AG04450 (cell line): ENCODE data around the gene KRT76. TPM values are rescaled to one million over a fixed set of nuclear protein-coding genes. Genes with fewer than 3 reads are reported as not detected.

Source experiments
- CTCF ChIA-PET: fragments of 300-600, 350-600 bp; formaldehyde crosslinking; extraction: SDS; loops from one replicate; lab custom pipeline; 2022; ENCODE audit warnings: antibody characterized with exemption, inconsistent platforms; lab: Charles Lee
- POLR2A ChIA-PET: fragments of 350-600 bp; formaldehyde crosslinking; extraction: SDS; loops from one replicate; lab custom pipeline; 2021; ENCODE audit warnings: antibody characterized with exemption, inconsistent platforms; lab: Yijun Ruan, JAX
- DNase-seq: peaks from one replicate; pipeline ENCODE4 v3.0.0-alpha.2; 2011; ENCODE audit warnings: low read depth, low spot score
- H3K27ac ChIP-seq: one replicate; pipeline ENCODE4 v1.5.1; 2012; ENCODE audit warnings: low read depth, low read length, control low read depth
- H3K27me3 ChIP-seq: one replicate; pipeline ENCODE4 v1.6.0; 2012; ENCODE audit warnings: low read length; ENCODE audit not compliant: control insufficient read depth, insufficient read depth
- H3K4me3 ChIP-seq: 2 replicates; pipeline ENCODE4 v1.5.1; 2011; ENCODE audit warnings: mild to moderate bottlenecking, low read depth, low read length, control low read depth
- H3K9me3 ChIP-seq: 2 replicates; pipeline ENCODE4 v1.5.1; 2012; ENCODE audit warnings: low read length; ENCODE audit not compliant: control insufficient read depth, insufficient read depth
- CTCF ChIP-seq: IDR thresholded peaks from 2 replicates; pipeline ENCODE4 v1.5.1; 2011; ENCODE audit warnings: low read depth, low read length, control low read depth, inconsistent platforms
- polyA plus RNA-seq: library from polyadenylated mRNA; depleted of rRNA; stranded (reverse); fragments of >200 nt; gene quantifications from 2 replicates; pipeline ENCODE4 v1.2.3, GENCODE V29; 2011

Gene KRT76
- polyA plus RNA-seq, 1 experiment: not detected

- ChIA-PET POLR2A (no interaction called here), CTCF (interaction anchor here (0.6 kb wide), 1 partner anchor 236 kb away, joined by 4 read pairs; no protein-coding TSS in a partner anchor)
- no peak for TF ChIP-seq CTCF
- Histone ChIP-seq H3K27me3 (peaks cover 19% of the 10 kb centered on the region), H3K4me3 (no peak overlapping the region), H3K9me3 (no peaks in the 10 kb centered on the region), H3K27ac (no peak overlapping the region)
- DNase-seq: no peak
Observed at GRCh38 chr12:52776435-52776834, 710 bp downstream of the KRT76 start.

GRCh38 chr12:52774629-52775250 lies 2.4 kb downstream of the KRT76 start:
- TF ChIP-seq CTCF: no peak
- H3K27me3 ChIP-seq: peaks cover 16% of the 10 kb centered on the region
- no peaks in the 10 kb centered on the region for H3K9me3 ChIP-seq
- no peak overlapping the region for H3K4me3 ChIP-seq
- POLR2A ChIA-PET: no interaction called here
- DNase-seq: no peak
- CTCF ChIA-PET: no interaction called here
- no peak overlapping the region for H3K27ac ChIP-seq

GRCh38 chr12:52772772-52773171 lies 4.4 kb downstream of the KRT76 start:
- DNase-seq: no peak
- no peak overlapping the region for H3K27ac ChIP-seq
- peaks cover 16% of the 10 kb centered on the region for H3K27me3 ChIP-seq
- no peaks in the 10 kb centered on the region for H3K9me3 ChIP-seq
- no peak for TF ChIP-seq CTCF
- H3K4me3 ChIP-seq: no peak overlapping the region
- ChIA-PET POLR2A (no interaction called here), CTCF (interaction anchor here (1.0 kb wide), 1 partner anchor 401 kb away, joined by 3 read pairs; no protein-coding TSS in a partner anchor)

GRCh38 chr12:52772188-52772587 lies 5.0 kb downstream of the KRT76 start:
- no peak for DNase-seq
- ChIA-PET POLR2A (no interaction called here), CTCF (interaction anchor here (0.5 to 1.0 kb wide), 2 partner anchors 95 to 400 kb away, joined by 3 read pairs; no protein-coding TSS in a partner anchor)
- H3K27me3 ChIP-seq: peaks cover 16% of the 10 kb centered on the region
- no peaks in the 10 kb centered on the region for H3K9me3 ChIP-seq
- H3K4me3 ChIP-seq: no peak overlapping the region
- TF ChIP-seq CTCF: no peak
- no peak overlapping the region for H3K27ac ChIP-seq

GRCh38 chr12:52771505-52771904 lies 5.6 kb downstream of the KRT76 start:
- ChIA-PET POLR2A (no interaction called here), CTCF (interaction anchor here (0.5 kb wide), 1 partner anchor 95 kb away, joined by 3 read pairs; no protein-coding TSS in a partner anchor)
- H3K27ac ChIP-seq: no peak overlapping the region
- no peak overlapping the region for H3K4me3 ChIP-seq
- no peak for DNase-seq
- TF ChIP-seq CTCF: no peak
- H3K27me3 ChIP-seq: peaks cover 16% of the 10 kb centered on the region
- no peaks in the 10 kb centered on the region for H3K9me3 ChIP-seq
